Spleen (tissue), 7 donors: ENCODE results near the gene PLXNA3.

Experiments
- CTCF ChIP-seq, 11 experiments: fragments of 200-600 bp in 7 of 11; fragments of 450-650 bp in 4 of 11; sonication (generic) in 4 of 11; IDR thresholded peaks in 8 of 11; conservative IDR thresholded peaks in 3 of 11; 1 replicate in 7 of 11; 2 replicates in 4 of 11; pipeline versions ENCODE4 v1.4.0 to v1.8.0; 2016 to 2021; ENCODE audit warnings: antibody characterized with exemption in 11 of 11, inconsistent platforms in 4 of 11, mild to moderate bottlenecking in 1 of 11
- POLR2A ChIP-seq, 3 donors: fragments of 450-650 bp; IDR thresholded peaks; one replicate each; pipeline ENCODE4 v1.5.1; 2017; ENCODE audit warnings: antibody characterized with exemption in 3 of 3, mild to moderate bottlenecking in 1 of 3
- POLR2AphosphoS5 ChIP-seq, 3 donors: sonication (generic); formaldehyde crosslinking; IDR thresholded peaks; one replicate each; pipeline ENCODE4 v1.5.1; 2017; ENCODE audit warnings: antibody characterized with exemption in 3 of 3
- donor health status: DM: no; HTN: no; CAD: no; lungs with moderate emphysema.
- donor health status: DM: no; HTN: no; CAD: no.
- donor health status: DM: no; HTN: no; CAD: no.

GRCh38 chrX:154446430-154446829, 11.7 kb upstream of the PLXNA3 start:
- TF ChIP-seq CTCF (IDR thresholded peaks at IDR 0.05 in 8 of 11, conservative IDR thresholded peaks at IDR 0.05 in 3 of 11), result no peak
- TF ChIP-seq POLR2AphosphoS5 (IDR thresholded peaks at IDR 0.05), result no peak
- TF ChIP-seq POLR2A (IDR thresholded peaks at IDR 0.05), result no peak
